Adrenal gland (tissue), 12 donors: ENCODE data around the gene PRR35. TPM values are rescaled to one million over a fixed set of nuclear protein-coding genes. Genes with fewer than 3 reads are reported as not detected.

Experiments used
- DNase-seq, 7 donors: peaks; one replicate each; pipeline ENCODE4 v3.0.0-alpha.2; 2019 to 2020
- H3K27ac ChIP-seq, 5 donors: fragments of 200-600 bp; sonication (generic) in 4 of 5; 1 replicate in 3 of 5; 2 replicates in 2 of 5; pipeline versions ENCODE4 v1.5.1 to v1.8.0; 2016 to 2020; ENCODE audit warnings: mild to moderate bottlenecking in 1 of 5
- H3K27me3 ChIP-seq: fragments of 200-600 bp; 2 replicates; pipeline ENCODE4 v1.8.0; 2021
- H3K36me3 ChIP-seq, 2 donors: fragments of 200-600 bp; replicated peaks in 1 of 2; 1 replicate in 1 of 2; 2 replicates in 1 of 2; pipeline versions ENCODE4 v1.5.1 to v1.8.0; 2018 to 2022
- H3K4me1 ChIP-seq, 2 donors: fragments of 200-600 bp; replicated peaks in 1 of 2; 1 replicate in 1 of 2; 2 replicates in 1 of 2; pipeline versions ENCODE4 v1.5.1 to v1.8.0; 2018 to 2021
- H3K4me3 ChIP-seq, 4 donors: fragments of 200-600 bp; sonication (generic) in 3 of 4; one replicate each; pipeline ENCODE4 v1.5.1; 2016 to 2018
- H3K9me3 ChIP-seq, 3 donors: fragments of 200-600 bp; sonication (generic) in 1 of 3; replicated peaks in 1 of 3; 1 replicate in 2 of 3; 2 replicates in 1 of 3; pipeline versions ENCODE4 v1.5.1 to v1.8.0; 2016 to 2021
- CTCF ChIP-seq, 6 experiments: fragments of 450-650 bp in 4 of 6; fragments of 200-600 bp in 2 of 6; sonication (generic) in 1 of 6; IDR thresholded peaks; 1 replicate in 5 of 6; 2 replicates in 1 of 6; pipeline versions ENCODE4 v1.5.1 to v1.8.0; 2016 to 2021; ENCODE audit warnings: antibody characterized with exemption in 6 of 6, mild to moderate bottlenecking in 2 of 6, moderate library complexity in 1 of 6
- POLR2A ChIP-seq, 2 donors: fragments of 450-650 bp; IDR thresholded peaks; one replicate each; pipeline ENCODE4 v1.6.1; 2017; ENCODE audit warnings: antibody characterized with exemption in 2 of 2, mild to moderate bottlenecking in 2 of 2, moderate library complexity in 1 of 2
- WGBS, 4 donors: extraction: QIAGEN DNeasy Blood & Tissue Kit in 2 of 4; methylation state at CpG; one replicate each; pipeline versions ENCODE4 v1.1.5 to v1.1.7; 2013 to 2017; 5-methylcytosine and 5-hydroxymethylcytosine counted together
- intact Hi-C, 2 donors: fragments of 100-400 bp; cut with DNase I; formaldehyde crosslinking; loops; one replicate each; pipeline versions ENCODE4 v1.14.1 to v1.15.0; 2022 to 2023
- polyA plus RNA-seq, 3 donors: library from polyadenylated mRNA; stranded (reverse); fragments of 200-250 nt in 2 of 3; fragments of 350-450 nt in 1 of 3; fragmentation: Illumina TruSeq in 1 of 3; extraction: RNeasy Lipid Tissue Mini Kit (QIAGEN cat#74804) in 1 of 3; gene quantifications; one replicate each; pipeline ENCODE4 v1.2.3, GENCODE V29; 2013 to 2014
- total RNA-seq, 9 donors: library from RNA; depleted of rRNA in 4 of 9; stranded (reverse); fragments of >200 nt in 4 of 9; fragments of 120-200 nt in 1 of 9; fragmentation: NEBNext Ultra II Directional in 1 of 9; extraction: Animal tissue kit (Norgen Biotek cat#: 25700) in 1 of 9; gene quantifications; one replicate each; pipeline versions ENCODE4 v1.1.0 to v1.2.4, GENCODE V29; 2013 to 2023
- donor health status: healthy with polysubstance abuse.
- donor health status: Bipolar disorder and iron deficiency.
- donor health status: DM: yes; HTN: yes; CAD: no.
- donor health status: DM: no; HTN: no; CAD: no.
- donor health status: DM: no; HTN: no; CAD: no.
- donor health status: DM: yes; HTN: yes; CAD: no.

PRR35 gene
- total and polyA plus RNA-seq, 12 donors = not detected

GRCh38 chr16:557463-558297 lies 2.5 kb upstream of the PRR35 start:
- H3K4me3 ChIP-seq = no peak overlapping the region
- no peak overlapping the region for H3K27ac ChIP-seq
- no peaks in the 10 kb centered on the region for H3K9me3 ChIP-seq
- H3K36me3 ChIP-seq = peaks cover 0 to 2% of the 10 kb centered on the region in 2 donors
- DNase-seq = no peak
- intact Hi-C loops = no loop called here
- H3K4me1 ChIP-seq = peaks cover 0 to 6% of the 10 kb centered on the region in 2 donors
- TF ChIP-seq POLR2A (IDR thresholded peaks at IDR 0.05) (no peak), CTCF (IDR thresholded peaks at IDR 0.05) (no peak)
- H3K27me3 ChIP-seq = peaks cover 23% of the 10 kb centered on the region
- WGBS, 4 donors = 80 to 81% (median 80%) methylated on average over 7 to 23 of the region's 23 CpGs; no CpG with 5 or more reads in 1 of the 4 donors

GRCh38 chr16:558298-559020 lies 1.7 kb upstream of the PRR35 start:
- Histone ChIP-seq H3K27me3 (peaks cover 23% of the 10 kb centered on the region), H3K4me3 (no peak overlapping the region), H3K27ac (no peak overlapping the region), H3K9me3 (no peaks in the 10 kb centered on the region), H3K36me3 (no peaks in the 10 kb centered on the region), H3K4me1 (peaks cover 0 to 6% of the 10 kb centered on the region in 2 donors)
- DNase-seq = no peak
- intact Hi-C loops = no loop called here
- TF ChIP-seq POLR2A (IDR thresholded peaks at IDR 0.05) = no peak
- TF ChIP-seq CTCF (IDR thresholded peaks at IDR 0.05) = no peak
- WGBS, 4 donors = 58 to 71% (median 60%) methylated on average over 18 to 22 of the region's 22 CpGs

GRCh38 chr16:559021-559380 lies 1.2 kb upstream of the PRR35 start:
- Histone ChIP-seq H3K27me3 (peaks cover 23% of the 10 kb centered on the region), H3K36me3 (no peaks in the 10 kb centered on the region), H3K9me3 (no peaks in the 10 kb centered on the region), H3K4me1 (peaks cover 0 to 6% of the 10 kb centered on the region in 2 donors), H3K4me3 (no peak overlapping the region), H3K27ac (no peak overlapping the region)
- no peak for TF ChIP-seq POLR2A (IDR thresholded peaks at IDR 0.05)
- TF ChIP-seq CTCF (IDR thresholded peaks at IDR 0.05) = no peak
- intact Hi-C loops = no loop called here
- DNase-seq = no peak
- 76 to 80% (median 79%) methylated on average over 5 to 15 of the region's 15 CpGs; no CpG with 5 or more reads in 1 of the 4 donors for WGBS, 4 donors

- TF ChIP-seq POLR2A (IDR thresholded peaks at IDR 0.05) = no peak
- no peak for TF ChIP-seq CTCF (IDR thresholded peaks at IDR 0.05)
- DNase-seq = no peak
- Histone ChIP-seq H3K36me3 (no peaks in the 10 kb centered on the region), H3K9me3 (no peaks in the 10 kb centered on the region), H3K4me1 (peaks cover 0 to 2% of the 10 kb centered on the region in 2 donors), H3K4me3 (no peak overlapping the region), H3K27ac (no peak overlapping the region), H3K27me3 (peaks cover 23% of the 10 kb centered on the region)
- 10 to 40% (median 15%) methylated on average over 5 to 62 of the region's 62 CpGs for WGBS, 4 donors
- intact Hi-C loops = no loop called here
Measured at GRCh38 chr16:559411-560203, 587 bp upstream of the PRR35 start.
